Measurements from ENCODE around the gene KRT4. TPM values are rescaled to one million over a fixed set of nuclear protein-coding genes. Genes with fewer than 3 reads are reported as not detected.

The KRT4 gene
- total RNA-seq, 1 experiment from 2014 or later = not detected

GRCh38 chr12:52828156-52828555, 14.2 kb upstream of the KRT4 start:
- intact Hi-C loops (cut with micrococcal nuclease) = no loop called here
- DNase-seq (ENCODE audit: low read depth, low spot score) (no peak), ATAC-seq (no peak)
- Histone ChIP-seq H3K79me2 (ENCODE audit: insufficient read depth, low read length) (no peaks in the 10 kb centered on the region), H3K27ac (ENCODE audit: low read depth, low read length) (no peak overlapping the region), H3K9me3 (ENCODE audit: control insufficient read depth in 1 of 2, insufficient read depth in 1 of 2, low read depth in 1 of 2, low read length in 2 of 2) (no peaks in the 10 kb centered on the region), H3K36me3 (ENCODE audit: control insufficient read depth in 1 of 2, insufficient read depth in 2 of 2, low read length in 2 of 2) (no peaks in the 10 kb centered on the region), H3K27me3 (ENCODE audit: insufficient read depth, low read length) (no peaks in the 10 kb centered on the region), H3K4me3 (replicated peaks in 1 of 2; ENCODE audit: low read depth in 1 of 2, low read length in 2 of 2) (no peak overlapping the region), H4K20me1 (ENCODE audit: insufficient read depth) (no peaks in the 10 kb centered on the region), H2AFZ (ENCODE audit: low read depth, low read length, poor library complexity, severe bottlenecking) (no peak overlapping the region), H3K4me2 (ENCODE audit: low read length) (no peak overlapping the region), H3K9ac (ENCODE audit: low read length) (no peak overlapping the region), H3K9me2 (ENCODE audit: insufficient read depth) (no peaks in the 10 kb centered on the region), H3K4me1 (ENCODE audit: control insufficient read depth in 1 of 2, insufficient read depth in 2 of 2, low read length in 2 of 2) (no peaks in the 10 kb centered on the region)
- BruUV-seq (replicated peaks) = no TSS peak
- ChIA-PET CTCF (no interaction called here), RAD21 (ENCODE audit: low non-redundant PET in 1 of 2, low total read pairs in 2 of 2, uncharacterized antibody in 2 of 2, unreplicated experiment in 2 of 2) (no interaction called here), POLR2A (no interaction called here)
- TF ChIP-seq EGR1 (IDR thresholded peaks at IDR 0.05; ENCODE audit: low read depth) = no peak
- TF ChIP-seq REST (IDR thresholded peaks at IDR 0.05; ENCODE audit: low read depth) = no peak
- TF ChIP-seq YY1 (IDR thresholded peaks at IDR 0.05; ENCODE audit: extremely low read depth, insufficient replicate concordance, low read depth, low read length) = no peak
- no peak for TF ChIP-seq JUND (IDR thresholded peaks at IDR 0.05)
- no peak for TF ChIP-seq EZH2phosphoT487 (IDR thresholded peaks at IDR 0.05; ENCODE audit: borderline replicate concordance)
- no peak for TF ChIP-seq ZNF274 (IDR thresholded peaks at IDR 0.05; ENCODE audit: low read depth, low read length)
- no peak for TF ChIP-seq POLR2AphosphoS5 (IDR thresholded peaks at IDR 0.05; ENCODE audit: low read depth, low read length)
- TF ChIP-seq EZH2 (IDR thresholded peaks at IDR 0.05) = no peak
- no peak for TF ChIP-seq CTCF (IDR thresholded peaks at IDR 0.05 in 2 of 3, conservative IDR thresholded peaks at IDR 0.05 in 1 of 3; ENCODE audit: borderline replicate concordance in 1 of 3, insufficient read depth in 1 of 3, low read depth in 2 of 3, low read length in 2 of 3)
- no peak for TF ChIP-seq SRF (IDR thresholded peaks at IDR 0.05; ENCODE audit: low read depth)
- no peak for TF ChIP-seq ZFX (IDR thresholded peaks at IDR 0.05)
- TF ChIP-seq CBX3 (IDR thresholded peaks at IDR 0.05; ENCODE audit: low read depth) = no peak
- TF ChIP-seq ELF1 (IDR thresholded peaks at IDR 0.05; ENCODE audit: borderline replicate concordance, low read depth) = no peak
- TF ChIP-seq SP1 (IDR thresholded peaks at IDR 0.05; ENCODE audit: low read depth) = no peak
- TF ChIP-seq MAX (IDR thresholded peaks at IDR 0.05) = no peak
- no peak for TF ChIP-seq SIN3A (IDR thresholded peaks at IDR 0.05; ENCODE audit: low read depth)
- no peak for TF ChIP-seq CEBPB (IDR thresholded peaks at IDR 0.05; ENCODE audit: low read depth)
- no peak for TF ChIP-seq RAD21 (IDR thresholded peaks at IDR 0.05; ENCODE audit: low read depth)
- no peak for TF ChIP-seq TCF7L2 (IDR thresholded peaks at IDR 0.05; ENCODE audit: borderline replicate concordance, extremely low read depth, insufficient read depth, insufficient read length)
